Measurements from ENCODE around the gene TMEM269.

The TMEM269 gene

DNA sequence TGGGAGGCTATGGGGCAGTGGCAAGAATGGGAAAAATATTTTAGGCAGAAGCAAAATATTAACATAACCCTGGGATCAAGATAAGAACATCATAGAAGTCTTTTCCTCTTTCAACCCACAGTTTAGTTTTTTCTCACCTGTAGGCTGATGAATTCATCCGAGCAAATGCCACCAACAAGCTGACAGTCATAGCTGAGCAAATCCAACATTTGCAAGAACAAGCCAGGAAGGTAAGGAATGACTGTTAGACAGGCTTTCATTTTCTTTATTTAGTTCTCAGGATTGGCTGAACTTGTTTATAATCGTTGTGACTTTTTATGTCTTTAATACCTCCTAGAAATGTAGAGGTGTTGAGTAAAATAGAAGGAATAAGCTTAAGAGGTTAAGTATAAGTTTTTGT lies 11.4 kb upstream of the TMEM269 start:
- Histone ChIP-seq H3K27ac (no peak overlapping the region), H3K27me3 (replicated peaks) (no peaks in the 10 kb centered on the region), H3K4me3 (ENCODE audit: low read depth, low read length) (no peak overlapping the region), H3K36me3 (replicated peaks) (peaks cover 28% of the 10 kb centered on the region)
- in situ Hi-C loops (cut with HindIII; ENCODE audit: low pct_ligation_motif_present, low sequenced_read_pairs): no loop called here
- TF ChIP-seq, protein P1, sequence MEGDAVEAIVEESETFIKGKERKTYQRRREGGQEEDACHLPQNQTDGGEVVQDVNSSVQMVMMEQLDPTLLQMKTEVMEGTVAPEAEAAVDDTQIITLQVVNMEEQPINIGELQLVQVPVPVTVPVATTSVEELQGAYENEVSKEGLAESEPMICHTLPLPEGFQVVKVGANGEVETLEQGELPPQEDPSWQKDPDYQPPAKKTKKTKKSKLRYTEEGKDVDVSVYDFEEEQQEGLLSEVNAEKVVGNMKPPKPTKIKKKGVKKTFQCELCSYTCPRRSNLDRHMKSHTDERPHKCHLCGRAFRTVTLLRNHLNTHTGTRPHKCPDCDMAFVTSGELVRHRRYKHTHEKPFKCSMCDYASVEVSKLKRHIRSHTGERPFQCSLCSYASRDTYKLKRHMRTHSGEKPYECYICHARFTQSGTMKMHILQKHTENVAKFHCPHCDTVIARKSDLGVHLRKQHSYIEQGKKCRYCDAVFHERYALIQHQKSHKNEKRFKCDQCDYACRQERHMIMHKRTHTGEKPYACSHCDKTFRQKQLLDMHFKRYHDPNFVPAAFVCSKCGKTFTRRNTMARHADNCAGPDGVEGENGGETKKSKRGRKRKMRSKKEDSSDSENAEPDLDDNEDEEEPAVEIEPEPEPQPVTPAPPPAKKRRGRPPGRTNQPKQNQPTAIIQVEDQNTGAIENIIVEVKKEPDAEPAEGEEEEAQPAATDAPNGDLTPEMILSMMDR (IDR thresholded peaks at IDR 0.05; ENCODE audit: low read depth, low read length, missing control alignments): no peak
- no peak for DNase-seq

DNA sequence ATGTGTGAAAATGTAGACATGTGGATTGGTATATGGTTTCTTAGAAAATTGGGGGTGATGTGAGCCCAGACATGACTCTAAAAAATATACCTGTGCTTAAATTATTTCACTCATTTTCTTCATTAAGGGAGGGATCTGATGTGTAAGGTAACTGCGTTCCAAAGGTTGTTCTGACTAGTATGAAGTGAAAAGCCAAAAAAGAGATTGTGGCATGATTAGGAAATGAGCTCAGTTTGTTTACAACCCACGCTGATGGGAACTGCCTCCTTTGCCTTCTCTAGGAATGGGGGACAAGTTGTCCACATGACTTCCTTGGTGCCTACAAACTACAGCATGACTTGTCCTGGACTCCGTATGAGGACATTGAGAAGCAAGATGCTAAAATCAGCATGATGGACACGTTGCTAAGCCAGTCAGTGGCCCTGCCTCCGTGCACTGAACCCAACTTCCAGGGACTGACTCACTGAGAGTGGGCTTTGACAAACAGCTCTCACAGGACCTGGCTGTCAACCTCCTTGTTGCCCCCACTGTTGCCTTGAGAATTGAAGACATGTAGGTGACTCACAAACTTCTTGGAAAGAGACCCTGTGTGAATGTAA lies 9.8 kb upstream of the TMEM269 start:
- in situ Hi-C loops (cut with HindIII; ENCODE audit: low pct_ligation_motif_present, low sequenced_read_pairs): no loop called here
- H3K4me3 ChIP-seq (ENCODE audit: low read depth, low read length): no peak overlapping the region
- H3K36me3 ChIP-seq (replicated peaks): peaks cover 29% of the 10 kb centered on the region
- TF ChIP-seq, protein P1 (IDR thresholded peaks at IDR 0.05; ENCODE audit: low read depth, low read length, missing control alignments): no peak
- H3K27me3 ChIP-seq (replicated peaks): no peaks in the 10 kb centered on the region
- DNase-seq: no peak
- H3K27ac ChIP-seq: no peak overlapping the region

DNA sequence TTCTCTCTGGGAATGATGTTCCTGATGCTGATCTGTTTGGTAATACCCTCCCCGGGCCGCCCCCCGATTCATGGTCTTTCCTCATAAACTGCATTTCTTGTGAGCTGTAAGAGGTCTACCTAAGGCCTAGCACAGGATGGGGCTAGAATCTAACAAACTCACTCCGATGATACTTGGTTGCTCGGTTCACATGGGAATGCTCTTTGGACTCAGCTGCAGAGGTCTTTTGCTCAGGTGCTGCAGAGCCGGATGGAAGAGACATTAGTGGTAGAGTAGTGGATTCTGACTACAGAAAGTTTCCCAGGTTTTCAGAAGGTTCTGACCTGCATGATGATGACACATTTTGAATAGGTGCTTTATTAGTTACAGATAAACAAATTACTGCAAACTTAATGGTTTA lies 8.3 kb upstream of the TMEM269 start:
- H3K36me3 ChIP-seq (replicated peaks): peaks cover 32% of the 10 kb centered on the region

DNA sequence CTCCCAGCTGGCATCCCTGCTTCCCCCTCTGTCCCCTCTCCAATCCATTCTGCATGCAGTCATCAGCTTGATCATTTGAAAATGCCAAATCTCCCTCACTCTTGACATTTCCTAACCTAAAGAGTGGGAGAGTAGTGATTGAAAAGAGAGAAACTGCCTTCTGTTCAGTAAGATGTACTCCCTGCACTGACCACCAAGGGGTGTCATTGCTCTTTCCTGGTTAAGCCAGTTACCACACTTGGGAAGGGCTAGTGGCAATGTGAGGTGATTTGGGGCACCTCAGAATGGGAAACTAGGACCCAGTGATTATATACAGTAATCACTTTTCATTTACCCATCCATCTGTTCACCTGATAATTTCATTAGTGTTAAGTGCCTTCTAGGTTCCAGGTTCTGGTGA lies 6.9 kb upstream of the TMEM269 start:
- in situ Hi-C loops (cut with HindIII; ENCODE audit: low pct_ligation_motif_present, low sequenced_read_pairs): no loop called here
- H3K27me3 ChIP-seq (replicated peaks): no peaks in the 10 kb centered on the region
- peak; percentile 39 for DNase-seq
- TF ChIP-seq, protein P1 (IDR thresholded peaks at IDR 0.05; ENCODE audit: low read depth, low read length, missing control alignments): peak; percentile 78
- H3K36me3 ChIP-seq (replicated peaks): peaks cover 33% of the 10 kb centered on the region
- H3K4me3 ChIP-seq (ENCODE audit: low read depth, low read length): no peak overlapping the region
- no peak overlapping the region for H3K27ac ChIP-seq

More for the DNA sequence above, 8.3 kb upstream of the TMEM269 start:
- in situ Hi-C loops (cut with HindIII; ENCODE audit: low pct_ligation_motif_present, low sequenced_read_pairs): no loop called here
- DNase-seq: no peak
- Histone ChIP-seq H3K27ac (no peak overlapping the region), H3K4me3 (ENCODE audit: low read depth, low read length) (no peak overlapping the region), H3K27me3 (replicated peaks) (no peaks in the 10 kb centered on the region)
- TF ChIP-seq, protein P1 (IDR thresholded peaks at IDR 0.05; ENCODE audit: low read depth, low read length, missing control alignments): no peak

DNA sequence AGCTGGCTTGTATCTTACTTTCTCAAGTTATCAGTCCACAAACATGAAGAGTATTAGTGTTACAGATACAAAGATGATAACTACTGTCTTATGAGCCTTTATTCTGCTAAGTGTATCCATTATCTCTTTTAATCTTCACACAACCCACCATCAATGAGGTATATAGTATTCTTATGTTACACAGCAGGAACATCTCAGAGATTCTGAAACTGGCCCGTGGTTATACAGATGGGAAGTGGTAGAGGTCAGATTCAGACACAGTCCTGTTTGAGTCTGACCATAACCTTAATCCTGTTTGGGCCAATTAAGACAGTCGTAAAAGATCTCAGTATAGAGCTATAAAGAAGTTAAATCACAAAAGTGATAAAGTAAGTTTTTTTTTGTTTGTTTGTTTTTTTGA lies 5.1 kb upstream of the TMEM269 start:
- TF ChIP-seq, protein P1 (IDR thresholded peaks at IDR 0.05; ENCODE audit: low read depth, low read length, missing control alignments): no peak
- Histone ChIP-seq H3K27me3 (replicated peaks) (no peaks in the 10 kb centered on the region), H3K27ac (no peak overlapping the region), H3K4me3 (ENCODE audit: low read depth, low read length) (no peak overlapping the region), H3K36me3 (replicated peaks) (peaks cover 27% of the 10 kb centered on the region)
- DNase-seq: no peak
- in situ Hi-C loops (cut with HindIII; ENCODE audit: low pct_ligation_motif_present, low sequenced_read_pairs): no loop called here

DNA sequence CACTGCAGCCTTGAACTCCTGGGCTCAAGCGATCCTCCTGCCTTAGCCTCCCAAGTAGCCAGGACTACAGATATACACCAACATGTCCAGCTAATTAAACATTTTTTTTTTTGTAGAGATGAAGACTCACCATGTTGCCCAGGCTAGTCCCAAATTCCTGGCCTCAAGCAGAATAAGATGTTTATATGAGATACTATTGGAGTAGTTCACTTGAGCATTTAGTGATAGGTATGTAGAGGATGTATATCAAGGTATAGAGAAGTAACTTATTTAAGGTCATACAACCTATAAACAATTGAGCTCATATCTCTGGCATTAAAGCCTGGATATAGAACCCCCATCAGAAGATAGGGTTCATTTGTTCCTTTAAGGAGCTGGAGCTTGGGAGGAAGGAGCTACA lies 4.6 kb upstream of the TMEM269 start:
- DNase-seq: no peak
- in situ Hi-C loops (cut with HindIII; ENCODE audit: low pct_ligation_motif_present, low sequenced_read_pairs): no loop called here
- Histone ChIP-seq H3K36me3 (replicated peaks) (peaks cover 22% of the 10 kb centered on the region), H3K4me3 (ENCODE audit: low read depth, low read length) (no peak overlapping the region), H3K27ac (no peak overlapping the region), H3K27me3 (replicated peaks) (no peaks in the 10 kb centered on the region)
- TF ChIP-seq, protein P1 (IDR thresholded peaks at IDR 0.05; ENCODE audit: low read depth, low read length, missing control alignments): no peak

Data from brain microvascular endothelial cell (primary cell).